ENCODE results near the gene DYNC1I1. TPM values are rescaled to one million over a fixed set of nuclear protein-coding genes. Genes with fewer than 3 reads are reported as not detected.

DYNC1I1 gene
- total and polyA plus RNA-seq, 2 of the 13 experiments (the other 11 are each of a cell fraction or from before 2014, with no cell fraction given): not detected

DNA sequence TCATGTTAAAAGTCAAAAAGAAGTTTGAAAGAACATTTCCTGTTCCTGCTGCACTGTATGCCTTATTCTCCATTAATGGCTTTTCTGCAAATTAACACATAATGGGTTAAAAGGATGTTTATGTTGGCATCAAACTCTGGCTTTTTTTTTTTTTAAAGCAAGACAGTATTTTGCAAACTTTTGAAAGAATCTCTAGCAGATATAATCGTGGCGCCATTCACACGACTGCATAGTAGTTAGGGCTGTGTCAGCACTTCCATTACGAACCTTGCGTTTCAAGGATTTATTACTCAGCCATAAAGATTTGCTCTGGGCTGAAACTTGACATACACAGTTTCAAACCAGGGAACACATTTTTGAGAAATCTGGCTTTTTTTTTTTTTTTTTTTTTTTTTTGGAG lies 207.8 kb downstream of the DYNC1I1 start (continued):
- TF ChIP-seq, protein P1, sequence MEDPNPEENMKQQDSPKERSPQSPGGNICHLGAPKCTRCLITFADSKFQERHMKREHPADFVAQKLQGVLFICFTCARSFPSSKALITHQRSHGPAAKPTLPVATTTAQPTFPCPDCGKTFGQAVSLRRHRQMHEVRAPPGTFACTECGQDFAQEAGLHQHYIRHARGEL (CRISPR knock-in tag; IDR thresholded peaks at IDR 0.05): no peak

DNA sequence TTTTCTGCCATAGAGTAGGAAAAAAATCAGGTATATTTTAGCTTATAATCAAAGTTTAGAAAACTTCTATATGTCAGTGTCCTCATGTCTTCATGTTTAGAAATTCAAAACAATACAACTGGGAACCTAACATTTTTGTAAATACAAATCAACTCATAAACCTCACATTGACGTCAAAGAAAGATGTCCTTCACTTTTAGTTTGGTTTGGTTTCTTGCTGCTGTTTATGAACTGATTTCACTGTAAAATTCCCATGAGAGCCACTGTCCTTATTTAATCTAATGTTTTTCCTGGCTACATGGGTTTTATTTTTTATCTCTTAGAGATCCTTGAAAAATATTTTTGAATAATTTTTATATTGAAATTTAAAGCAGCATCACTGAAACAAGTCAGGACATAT lies 208.4 kb downstream of the DYNC1I1 start:
- Histone ChIP-seq H2AFZ (ENCODE audit: low read length) (no peak overlapping the region), H3K27ac (ENCODE audit: extremely low read length, insufficient read depth, low read length) (no peak overlapping the region), H3K27me3 (ENCODE audit: control insufficient read depth in 1 of 2, insufficient read depth in 2 of 2, low read length in 2 of 2) (no peaks in the 10 kb centered on the region), H3K9ac (ENCODE audit: insufficient read depth, low read depth, low read length) (no peak overlapping the region), H3K4me2 (ENCODE audit: low read depth, low read length) (no peak overlapping the region), H3K36me3 (replicated peaks in 1 of 2; ENCODE audit: control insufficient read depth in 1 of 2, insufficient read depth in 2 of 2, low read length in 2 of 2) (no peaks in the 10 kb centered on the region; a peak in 1 of 5 replicates), H3K9me3 (ENCODE audit: low read length) (no peaks in the 10 kb centered on the region), H4K20me1 (ENCODE audit: insufficient read depth, low read length) (no peaks in the 10 kb centered on the region), H3K79me2 (ENCODE audit: insufficient read depth, low read length) (no peaks in the 10 kb centered on the region), H3K4me3 (replicated peaks in 1 of 3; ENCODE audit: insufficient read depth in 1 of 3, low read depth in 2 of 3, low read length in 3 of 3) (no peak overlapping the region), H3K4me1 (ENCODE audit: insufficient read depth, low read length) (no peaks in the 10 kb centered on the region)
- ATAC-seq (no peak), FAIRE-seq (no peak), DNase-seq (ENCODE audit: low spot score) (no peak)
- ChIA-PET POLR2A (no interaction called here), CTCF (ENCODE audit: low intra/inter-chr PET ratio, low total read pairs) (no interaction called here)
- in situ Hi-C loops (cut with HindIII; ENCODE audit: extremely low pct_ligation_motif_present, low pct_unique_long_range_greater_than_20kb): no loop called here
- intact Hi-C loops (cut with micrococcal nuclease; ENCODE audit: unreplicated experiment): no loop called here
- no TSS peak for BruUV-seq (replicated peaks)
- 0% methylated on average over 1 of the region's 1 CpG for WGBS (ENCODE audit: low lambda C conversion rate)
- TF ChIP-seq ZNF607 (CRISPR knock-in tag; IDR thresholded peaks at IDR 0.05; ENCODE audit: borderline replicate concordance): no peak
- TF ChIP-seq JARID2 (CRISPR knock-in tag; IDR thresholded peaks at IDR 0.05; ENCODE audit: insufficient replicate concordance): no peak
- TF ChIP-seq KLF11 (CRISPR knock-in tag; IDR thresholded peaks at IDR 0.05): no peak
- TF ChIP-seq NR1H2 (CRISPR knock-in tag; IDR thresholded peaks at IDR 0.05; ENCODE audit: borderline replicate concordance, low read depth): no peak
- no peak for TF ChIP-seq EHMT2 (IDR thresholded peaks at IDR 0.05; ENCODE audit: borderline replicate concordance, low read depth, low read length)
- no peak for TF ChIP-seq CEBPG (CRISPR knock-in tag; IDR thresholded peaks at IDR 0.05)
- TF ChIP-seq ZNF747 (CRISPR knock-in tag; IDR thresholded peaks at IDR 0.05; ENCODE audit: borderline replicate concordance): no peak
- no peak for TF ChIP-seq ZSCAN12 (CRISPR knock-in tag; IDR thresholded peaks at IDR 0.05)

Measured in HepG2 (cell line).